AML-193 (cell line): ENCODE results near the gene STAT6.
"Not testable (repeated sequence)": the region's sequence is repeated elsewhere in the genome, so short reads cannot be mapped to it uniquely, and the experiment has no call there.

Experiments
- DNase-seq, 2 experiments: peaks; one replicate each; lab custom pipeline; 2025; lab: John Stamatoyannopoulos, UW

The STAT6 gene

GRCh38 chr12:57087691-57088353 is 23.3 kb downstream of the STAT6 start:
- peak; percentile 20 to 21 for DNase-seq

- peak; percentile 45 to 52 for DNase-seq
Measured at GRCh38 chr12:57087010-57087690, 24.0 kb downstream of the STAT6 start.

- peak in 1 of 2 experiments; percentile 19 for DNase-seq
Measured at GRCh38 chr12:57086493-57087009, 24.6 kb downstream of the STAT6 start.

- no peak for DNase-seq
Measured at GRCh38 chr12:57085999-57086492, 25.1 kb downstream of the STAT6 start.

- no peak for DNase-seq
Measured at GRCh38 chr12:57080855-57081254, 30.3 kb downstream of the STAT6 start.

GRCh38 chr12:57079821-57080220 is 31.3 kb downstream of the STAT6 start:
- no peak for DNase-seq

GRCh38 chr12:57078519-57079404 is 32.4 kb downstream of the STAT6 start, which contains the start of gene NEMP1:
Gene NEMP1, minus strand, starts transcription at chr12:57078791. Its CDS starts 46 bp downstream, at chr12:57078745.
- peak; percentile 100 for DNase-seq

GRCh38 chr12:57073566-57074450 is 37.4 kb downstream of the STAT6 start:
- DNase-seq: not testable (repeated sequence)

GRCh38 chr12:57072661-57073060 is 38.5 kb downstream of the STAT6 start:
- no peak for DNase-seq

- peak; percentile 95 for DNase-seq
Measured at GRCh38 chr12:57069523-57069922, 41.6 kb downstream of the STAT6 start.

GRCh38 chr12:57066245-57066644 is 44.9 kb downstream of the STAT6 start:
- no peak for DNase-seq

GRCh38 chr12:57063991-57064685 is 47.0 kb downstream of the STAT6 start:
- no peak for DNase-seq

- no peak for DNase-seq
Measured at GRCh38 chr12:57058454-57058853, 52.7 kb downstream of the STAT6 start.

GRCh38 chr12:57057067-57057751 is 54.0 kb downstream of the STAT6 start:
- DNase-seq: no peak

- DNase-seq: peak; percentile 44 to 51
Measured at GRCh38 chr12:57055824-57056223, 55.3 kb downstream of the STAT6 start.

- not testable (repeated sequence) for DNase-seq
Measured at GRCh38 chr12:57053901-57054300, 57.3 kb downstream of the STAT6 start.

- not testable (repeated sequence) for DNase-seq
Measured at GRCh38 chr12:57053146-57053545, 58.0 kb downstream of the STAT6 start.

GRCh38 chr12:57051011-57051410 is 60.2 kb downstream of the STAT6 start:
- DNase-seq: no peak

GRCh38 chr12:57049890-57050289 is 61.3 kb downstream of the STAT6 start, which contains the start of gene MYO1A:
Gene MYO1A, minus strand, starts transcription at chr12:57050129. Its CDS starts 1,806 bp downstream, at chr12:57048323.
- DNase-seq: no peak

GRCh38 chr12:57049119-57049446 is 62.1 kb downstream of the STAT6 start:
- no peak for DNase-seq
